NT2/D1 (cell line): ENCODE data around the gene DHX58.

ENCODE experiments used
- DNase-seq: peaks from one replicate; pipeline ENCODE4 v3.0.0-alpha.2; 2011; ENCODE audit warnings: low read depth, low spot score
- H3K27me3 ChIP-seq: 2 replicates; pipeline ENCODE4 v1.6.0; 2011; ENCODE audit warnings: mild to moderate bottlenecking; ENCODE audit not compliant: insufficient read length, insufficient read depth
- H3K36me3 ChIP-seq: 2 replicates; pipeline ENCODE4 v1.6.1; 2011; ENCODE audit warnings: mild to moderate bottlenecking, low read length, mixed read lengths; ENCODE audit not compliant: insufficient read depth, insufficient read length
- H3K4me1 ChIP-seq: 2 replicates; pipeline ENCODE4 v1.5.1; 2011; ENCODE audit not compliant: insufficient read depth, insufficient read length
- H3K4me3 ChIP-seq: 2 replicates; pipeline ENCODE4 v1.5.1; 2011; ENCODE audit warnings: low read depth; ENCODE audit not compliant: insufficient read length
- H3K9ac ChIP-seq: 2 replicates; pipeline ENCODE4 v1.6.0; 2011; ENCODE audit warnings: low read depth; ENCODE audit not compliant: insufficient read length
- H3K9me3 ChIP-seq: 2 replicates; pipeline ENCODE4 v1.5.1; 2011; ENCODE audit warnings: mild to moderate bottlenecking, low read length; ENCODE audit not compliant: insufficient read depth
- SUZ12 ChIP-seq: IDR thresholded peaks from 2 replicates; pipeline ENCODE4 v1.6.1; 2011; ENCODE audit not compliant: insufficient read length, insufficient read depth; ENCODE audit errors: extremely low read depth
- YY1 ChIP-seq: IDR thresholded peaks from 2 replicates; pipeline ENCODE4 v1.6.1; 2011; ENCODE audit not compliant: insufficient read length, insufficient read depth
- ZNF274 ChIP-seq: IDR thresholded peaks from 2 replicates; pipeline ENCODE4 v1.6.1; 2011; ENCODE audit warnings: mild to moderate bottlenecking, low read depth, low read length

Gene DHX58

DNA sequence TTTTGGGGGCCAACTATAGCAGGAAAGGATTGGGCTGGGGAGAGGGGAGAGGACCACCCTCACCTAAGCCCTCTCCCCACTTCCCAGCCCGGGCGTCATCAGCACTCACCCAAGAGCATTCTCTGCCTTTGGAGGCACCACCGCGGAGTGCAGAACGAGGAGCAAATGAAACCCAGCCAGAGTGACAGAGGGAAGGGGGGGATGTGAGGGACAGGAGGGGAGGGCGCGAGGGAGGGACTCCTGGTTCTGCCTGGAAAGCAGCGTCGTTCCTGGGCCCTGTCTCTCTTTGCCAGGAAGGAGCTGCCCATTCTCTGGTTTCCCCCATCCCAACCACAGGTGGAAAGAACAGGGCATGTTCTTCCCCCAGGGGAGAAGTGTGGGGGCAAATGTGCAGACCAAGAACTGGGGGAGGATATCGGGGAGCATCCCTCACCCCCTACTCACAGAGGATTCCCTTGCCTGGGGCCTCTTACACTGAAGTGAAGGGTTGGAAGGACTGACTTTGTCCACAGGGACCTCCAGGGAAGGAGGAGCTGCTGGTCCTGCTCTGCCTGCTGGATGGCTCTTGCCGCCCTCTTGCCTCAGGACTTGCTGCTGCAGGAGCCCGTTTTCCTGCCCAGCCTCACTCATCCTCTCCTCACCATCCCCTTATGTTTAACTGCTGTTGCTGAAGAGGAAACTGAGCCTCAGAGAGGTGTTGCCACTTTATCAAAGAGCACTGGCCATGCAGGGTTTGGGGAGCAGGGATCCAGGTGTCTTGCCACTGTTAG lies 58.6 kb downstream of the DHX58 start:
- H3K9ac ChIP-seq, result no peak overlapping the region
- no peak for TF ChIP-seq ZNF274
- no peak for TF ChIP-seq YY1
- no peak for TF ChIP-seq SUZ12

DNA sequence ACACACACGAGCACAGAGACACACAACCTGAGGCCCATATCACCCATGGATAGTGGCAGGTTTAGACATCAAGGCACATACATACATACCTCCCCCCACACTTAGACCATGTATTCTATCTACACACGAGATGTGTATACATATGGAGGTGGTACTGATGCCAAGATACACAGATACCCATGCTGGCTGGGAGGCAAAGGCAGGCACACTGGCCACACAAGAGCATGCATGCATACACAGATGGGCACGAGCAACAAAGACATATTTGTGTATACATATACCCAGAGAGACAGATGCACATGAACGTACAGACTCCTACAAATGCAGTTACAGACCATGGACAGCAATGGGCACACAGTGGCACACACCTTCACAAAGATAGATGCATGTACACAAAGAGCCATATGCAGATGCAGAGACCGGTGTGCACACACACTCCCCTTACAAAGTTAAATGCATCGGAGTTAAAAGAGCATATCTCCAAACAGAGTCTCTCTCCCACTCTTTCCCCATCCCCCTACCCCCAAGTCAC lies 60.1 kb downstream of the DHX58 start:
- Histone ChIP-seq H3K9me3 (no peaks in the 10 kb centered on the region), H3K36me3 (no peaks in the 10 kb centered on the region), H3K4me1 (peaks cover 17% of the 10 kb centered on the region), H3K9ac (no peak overlapping the region), H3K27me3 (no peaks in the 10 kb centered on the region), H3K4me3 (no peak overlapping the region)
- no peak for DNase-seq
- no peak for TF ChIP-seq YY1
- TF ChIP-seq ZNF274, result no peak
- no peak for TF ChIP-seq SUZ12

More for the DNA sequence above, 58.6 kb downstream of the DHX58 start:
- Histone ChIP-seq H3K27me3 (no peaks in the 10 kb centered on the region), H3K4me1 (peaks cover 22% of the 10 kb centered on the region), H3K36me3 (no peaks in the 10 kb centered on the region), H3K9me3 (no peaks in the 10 kb centered on the region), H3K4me3 (no peak overlapping the region)
- DNase-seq, result no peak

DNA sequence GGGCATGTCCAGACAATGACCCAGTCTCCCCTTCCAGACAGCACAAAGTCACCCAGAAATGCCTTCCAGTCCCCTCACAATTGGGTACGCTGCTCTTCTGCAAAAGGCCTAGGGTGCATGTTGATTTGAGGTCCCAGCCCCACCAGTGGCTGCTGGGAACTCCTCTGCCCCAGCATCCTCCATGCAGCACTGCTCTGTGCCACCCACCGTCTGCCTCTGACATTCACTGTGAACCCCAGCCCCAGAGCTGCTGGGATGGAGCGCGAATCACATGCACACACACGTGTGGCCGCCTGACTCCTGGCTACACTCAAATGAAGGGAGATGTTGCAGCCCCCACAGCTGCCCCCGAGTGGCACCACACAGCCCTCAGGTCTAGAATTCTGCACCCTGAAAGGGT lies 60.9 kb downstream of the DHX58 start:
- H3K4me1 ChIP-seq, result peaks cover 17% of the 10 kb centered on the region
- DNase-seq, result no peak
- no peak overlapping the region for H3K4me3 ChIP-seq
- H3K27me3 ChIP-seq, result no peaks in the 10 kb centered on the region
- TF ChIP-seq ZNF274, result no peak
- no peak for TF ChIP-seq YY1
- no peak for TF ChIP-seq SUZ12
- H3K9ac ChIP-seq, result no peak overlapping the region
- no peaks in the 10 kb centered on the region for H3K9me3 ChIP-seq
- H3K36me3 ChIP-seq, result no peaks in the 10 kb centered on the region
